ENCODE measurements around the gene EPB42. TPM values are rescaled to one million over a fixed set of nuclear protein-coding genes. Genes with fewer than 3 reads are reported as not detected.

EPB42 gene
- total and polyA plus RNA-seq, 11 donors: 0.08 to 1.7 (median 0.33) TPM; not detected in 7

DNA sequence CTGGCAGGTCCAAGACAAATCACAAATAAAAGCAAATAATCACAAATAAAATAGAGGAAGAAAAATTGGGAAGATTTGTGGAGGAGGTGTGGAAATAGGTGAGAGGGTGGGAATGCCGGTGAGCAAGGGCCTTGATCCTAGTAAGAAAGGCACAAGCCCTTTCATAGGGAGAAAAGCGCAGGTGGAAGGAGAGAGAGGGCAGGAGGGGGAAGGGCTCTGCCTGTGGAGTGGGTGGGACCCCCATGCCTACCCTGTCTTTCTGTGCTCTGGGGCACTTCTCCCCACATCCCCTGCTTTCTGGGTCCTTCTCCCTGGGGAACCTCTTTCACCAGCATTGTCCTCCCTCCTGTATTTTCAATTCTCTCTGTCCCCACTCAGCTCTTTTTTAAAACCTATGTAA lies 46.6 kb upstream of the EPB42 start:
- intact Hi-C loops (cut with DNase I): no loop called here
- DNase-seq (no peak), ATAC-seq (no peak)
- Histone ChIP-seq H3K4me3 (no peak overlapping the region), H3K27me3 (peaks cover 0 to 10% (median 0%) of the 10 kb centered on the region in 9 donors), H3K36me3 (no peaks in the 10 kb centered on the region), H3K4me1 (no peaks in the 10 kb centered on the region), H3K9me3 (peaks cover 0 to 10% (median 0%) of the 10 kb centered on the region in 12 donors), H3K27ac (no peak overlapping the region)
- TF ChIP-seq, protein P1, sequence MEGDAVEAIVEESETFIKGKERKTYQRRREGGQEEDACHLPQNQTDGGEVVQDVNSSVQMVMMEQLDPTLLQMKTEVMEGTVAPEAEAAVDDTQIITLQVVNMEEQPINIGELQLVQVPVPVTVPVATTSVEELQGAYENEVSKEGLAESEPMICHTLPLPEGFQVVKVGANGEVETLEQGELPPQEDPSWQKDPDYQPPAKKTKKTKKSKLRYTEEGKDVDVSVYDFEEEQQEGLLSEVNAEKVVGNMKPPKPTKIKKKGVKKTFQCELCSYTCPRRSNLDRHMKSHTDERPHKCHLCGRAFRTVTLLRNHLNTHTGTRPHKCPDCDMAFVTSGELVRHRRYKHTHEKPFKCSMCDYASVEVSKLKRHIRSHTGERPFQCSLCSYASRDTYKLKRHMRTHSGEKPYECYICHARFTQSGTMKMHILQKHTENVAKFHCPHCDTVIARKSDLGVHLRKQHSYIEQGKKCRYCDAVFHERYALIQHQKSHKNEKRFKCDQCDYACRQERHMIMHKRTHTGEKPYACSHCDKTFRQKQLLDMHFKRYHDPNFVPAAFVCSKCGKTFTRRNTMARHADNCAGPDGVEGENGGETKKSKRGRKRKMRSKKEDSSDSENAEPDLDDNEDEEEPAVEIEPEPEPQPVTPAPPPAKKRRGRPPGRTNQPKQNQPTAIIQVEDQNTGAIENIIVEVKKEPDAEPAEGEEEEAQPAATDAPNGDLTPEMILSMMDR (IDR thresholded peaks at IDR 0.05): no peak
- no peak for TF ChIP-seq POLR2A (IDR thresholded peaks at IDR 0.05)
- WGBS, 4 donors: 84 to 95% (median 93%) methylated on average over 2 of the region's 2 CpGs

DNA sequence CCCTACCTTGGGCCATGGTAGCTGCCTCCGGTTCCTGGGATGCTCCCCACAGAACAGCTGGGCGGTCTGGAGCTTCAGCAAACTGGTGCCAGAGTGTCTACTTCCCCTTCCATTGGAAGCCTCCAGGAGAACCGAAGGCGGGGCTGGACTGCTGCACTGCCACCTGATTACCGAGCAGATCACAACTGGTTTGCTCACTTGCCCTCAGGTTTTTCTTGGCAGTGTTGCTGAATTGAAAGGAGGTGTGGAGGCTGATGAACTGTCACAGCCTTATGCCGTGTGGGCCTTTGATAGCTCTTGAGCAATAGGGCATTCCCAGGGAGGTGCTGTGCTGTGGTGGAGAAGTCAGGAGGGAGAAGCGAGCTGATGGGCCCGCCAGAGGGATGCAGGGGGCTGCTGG lies 46.0 kb upstream of the EPB42 start, which contains the start of gene TGM5:
Gene TGM5, minus strand, starts transcription at position 95 of the 400 bp plus-strand sequence. Its CDS starts 79 bp downstream, at position 16.
- no peak for DNase-seq
- WGBS, 4 donors: 60 to 77% (median 73%) methylated on average over 4 to 8 of the region's 8 CpGs
- Histone ChIP-seq H3K4me1 (no peaks in the 10 kb centered on the region), H3K27me3 (peaks cover 0 to 10% (median 0%) of the 10 kb centered on the region in 9 donors), H3K36me3 (no peaks in the 10 kb centered on the region), H3K27ac (no peak within 1 kb of the TSS), H3K4me3 (no peak within 1 kb of the TSS), H3K9me3 (peaks cover 0 to 4% (median 0%) of the 10 kb centered on the region in 12 donors)
- intact Hi-C loops (cut with DNase I): no loop called here
- no peak for TF ChIP-seq POLR2A (IDR thresholded peaks at IDR 0.05)
- TF ChIP-seq, protein P1 (IDR thresholded peaks at IDR 0.05): no peak
- no peak for ATAC-seq

DNA sequence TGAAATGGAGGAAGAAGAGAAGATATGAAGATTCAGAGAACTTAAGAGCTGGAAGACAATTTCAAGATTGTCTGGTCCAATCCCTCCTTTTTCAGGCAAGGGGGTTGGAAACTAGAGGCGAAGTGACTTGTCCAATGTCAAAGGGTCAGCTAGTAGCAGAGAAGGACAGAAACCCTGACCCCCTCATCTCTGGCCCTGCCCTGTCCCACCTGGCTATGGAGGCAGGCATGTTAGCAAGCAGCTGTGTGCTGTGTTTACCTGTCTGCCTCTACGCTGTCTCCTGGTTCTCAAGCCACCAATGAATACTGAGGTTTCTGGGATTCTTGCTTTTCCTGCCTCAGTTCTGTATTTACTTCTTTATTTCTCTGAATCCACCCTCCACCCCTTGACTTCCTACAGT lies 45.6 kb upstream of the EPB42 start:
- TF ChIP-seq POLR2A (IDR thresholded peaks at IDR 0.05): no peak
- TF ChIP-seq, protein P1 (IDR thresholded peaks at IDR 0.05): no peak
- no peak for ATAC-seq
- peaks cover 0 to 10% (median 0%) of the 10 kb centered on the region in 9 donors for H3K27me3 ChIP-seq
- 89 to 100% (median 95%) methylated on average over 2 of the region's 2 CpGs for WGBS, 4 donors
- H3K4me3 ChIP-seq: no peak overlapping the region
- DNase-seq: no peak
- H3K36me3 ChIP-seq: no peaks in the 10 kb centered on the region
- no peaks in the 10 kb centered on the region for H3K4me1 ChIP-seq
- intact Hi-C loops (cut with DNase I): no loop called here
- H3K9me3 ChIP-seq: no peaks in the 10 kb centered on the region
- H3K27ac ChIP-seq: no peak overlapping the region

DNA sequence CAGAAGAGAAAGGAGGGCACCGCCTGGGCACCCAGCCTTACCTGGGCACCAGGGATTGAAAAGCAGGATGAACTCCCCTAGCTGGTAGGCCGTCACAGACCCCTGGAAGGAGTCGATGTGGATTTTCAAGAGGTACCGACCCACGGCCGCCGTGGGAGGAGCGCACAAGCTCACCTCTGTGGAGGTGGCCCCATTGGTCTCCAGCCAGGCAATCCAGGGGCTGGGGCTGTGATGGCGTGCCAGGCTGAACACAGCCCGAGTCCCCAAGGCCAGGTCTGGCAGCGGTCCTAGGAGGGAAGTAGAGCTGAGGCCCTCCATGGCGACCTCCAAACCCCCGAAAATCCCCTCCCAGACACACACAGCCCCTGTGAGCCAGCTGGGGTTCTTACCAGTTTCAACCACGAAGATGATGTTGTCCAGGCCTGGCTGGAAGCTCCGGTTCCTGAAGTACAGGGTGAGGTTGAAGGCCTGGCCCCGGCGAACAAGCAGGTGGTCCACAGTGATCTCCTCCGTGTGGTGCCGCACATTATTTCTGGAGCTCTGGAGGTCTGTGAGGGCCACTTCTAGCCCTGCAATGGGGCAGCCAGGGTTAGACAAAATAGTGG lies 39.3 kb upstream of the EPB42 start:
- Histone ChIP-seq H3K27ac (no peak overlapping the region), H3K36me3 (no peaks in the 10 kb centered on the region), H3K9me3 (no peaks in the 10 kb centered on the region), H3K4me1 (no peaks in the 10 kb centered on the region), H3K4me3 (no peak overlapping the region), H3K27me3 (peaks cover 0 to 8% (median 0%) of the 10 kb centered on the region in 9 donors)
- WGBS, 4 donors: 85 to 90% (median 88%) methylated on average over 13 to 19 of the region's 19 CpGs
- TF ChIP-seq, protein P1 (IDR thresholded peaks at IDR 0.05): no peak
- no peak for TF ChIP-seq POLR2A (IDR thresholded peaks at IDR 0.05)
- ATAC-seq (no peak), DNase-seq (no peak)
- intact Hi-C loops (cut with DNase I): no loop called here

Data from heart left ventricle (tissue), 16 donors.